ENCODE results near the gene TPST2. TPM values are rescaled to one million over a fixed set of nuclear protein-coding genes. Genes with fewer than 3 reads are reported as not detected.

The TPST2 gene
- total and polyA plus RNA-seq, 2 donors (not counting 3 experiments of a cell fraction or from before 2014, with no cell fraction given) = 49.4 to 121 TPM

GRCh38 chr22:26474682-26475081 lies 115.2 kb downstream of the TPST2 start:
- Histone ChIP-seq H3K79me2 (ENCODE audit: control insufficient read depth, insufficient read depth, low read length) (peaks cover 5% of the 10 kb centered on the region), H3K36me3 (ENCODE audit: control insufficient read depth in 2 of 2, extremely low read depth in 1 of 2, insufficient read depth in 2 of 2, low read length in 2 of 2) (peaks cover 10 to 27% of the 10 kb centered on the region in 2 experiments), H3K4me2 (ENCODE audit: insufficient read depth, low read length) (no peak overlapping the region), H2AFZ (ENCODE audit: low read depth, low read length) (no peak overlapping the region), H3K27me3 (ENCODE audit: control insufficient read depth in 2 of 2, insufficient read depth in 2 of 2, low read length in 2 of 2) (no peaks in the 10 kb centered on the region), H3K9me1 (replicated peaks; ENCODE audit: control insufficient read depth, extremely low read depth, insufficient read depth, low read length) (no peaks in the 10 kb centered on the region), H3K9ac (replicated peaks; ENCODE audit: extremely low read depth, insufficient read depth, low read length) (no peak overlapping the region), H3K4me3 (replicated peaks in 1 of 3; ENCODE audit: insufficient read depth in 1 of 3, low read depth in 1 of 3, low read length in 3 of 3) (no peak overlapping the region), H4K20me1 (replicated peaks; ENCODE audit: control insufficient read depth, extremely low read depth, insufficient read depth, low read length) (no peaks in the 10 kb centered on the region), H3K4me1 (ENCODE audit: control insufficient read depth, extremely low read depth, insufficient read depth, low read length) (peaks cover 30% of the 10 kb centered on the region), H3K9me3 (replicated peaks; ENCODE audit: control insufficient read depth, insufficient read depth, low read length) (no peaks in the 10 kb centered on the region), H3K27ac (ENCODE audit: insufficient read depth, low read depth, low read length) (no peak overlapping the region)
- TF ChIP-seq FOS (IDR thresholded peaks at IDR 0.05; ENCODE audit: borderline replicate concordance, insufficient read depth, low read length) (peak; percentile 46), CTCF (IDR thresholded peaks at IDR 0.05; ENCODE audit: extremely low read depth in 1 of 2, insufficient read depth in 1 of 2, low read depth in 1 of 2, low read length in 2 of 2) (no peak)
- dilution Hi-C loops (cut with MboI; ENCODE audit: extremely low pct_ligation_motif_present, low sequenced_read_pairs) (no loop called here), intact Hi-C loops (cut with micrococcal nuclease) (no loop called here)
- ChIA-PET POLR2A (no interaction called here), CTCF (interaction anchor here (1.5 kb wide), 1 partner anchor 37 kb away, joined by 3 read pairs; no protein-coding TSS in a partner anchor)
- DNase-seq (ENCODE audit: low read depth, low spot score) (peak; percentile 8), FAIRE-seq (peak; percentile 74)
- BruUV-seq (replicated peaks) = no TSS peak

MicroRNAs within 50 kb of the gene (microRNA counts, 767-probe panel; counts per million panel counts)
- microRNA hsa-miR-548j = 723 counts per million, percentile 96 among the panel's probes with 10 or more counts

Small RNA genes within 50 kb of the gene (microRNA-seq; reads per million reads assigned to microRNA genes)
- gene MIR548J (ENCODE audit: borderline number of aligned reads, borderline replicate concordance) = 11.1 reads per million, percentile 27 among the genes with 10 or more reads in this experiment

Small RNA genes within 50 kb of the gene (small RNA-seq; reads per million reads assigned to genes)
- gene MIR548J (ENCODE audit: insufficient read depth, insufficient read length, low read depth, low replicate concordance) = not detected

Other genes starting within 250 kb of the TPST2 start
- 5.5 and 7.8 TPM in 2 replicates for gene ASPHD2, start 160.9 kb downstream of the TPST2 start, total RNA-seq
- gene ASPHD2, start 160.9 kb downstream of the TPST2 start, polyA plus RNA-seq = 4.8 and 5.3 TPM in 2 replicates
- gene HPS4, start 106.3 kb downstream of the TPST2 start, total RNA-seq = 29.7 and 34.9 TPM in 2 replicates
- gene HPS4, start 106.3 kb downstream of the TPST2 start, polyA plus RNA-seq = 25.8 and 28.4 TPM in 2 replicates
- 24.2 and 28.5 TPM in 2 replicates for gene SRRD, start 106.3 kb downstream of the TPST2 start, total RNA-seq
- gene SRRD, start 106.3 kb downstream of the TPST2 start, polyA plus RNA-seq = 21.4 and 23.4 TPM in 2 replicates
- 49.8 and 54.9 TPM in 2 replicates for gene TFIP11, start 77.7 kb downstream of the TPST2 start, total RNA-seq
- 33.5 and 35.7 TPM in 2 replicates for gene TFIP11, start 77.7 kb downstream of the TPST2 start, polyA plus RNA-seq
- not detected in 2 replicates for gene CRYBB1, start 27.9 kb upstream of the TPST2 start, total RNA-seq
- not detected in 2 replicates for gene CRYBB1, start 27.9 kb upstream of the TPST2 start, polyA plus RNA-seq
- gene CRYBA4, start 31.8 kb upstream of the TPST2 start, total RNA-seq = not detected in 2 replicates
- gene CRYBA4, start 31.8 kb upstream of the TPST2 start, polyA plus RNA-seq = not detected in 2 replicates
- 0.53 and 0.80 TPM in 2 replicates for gene MIAT, start 67.5 kb upstream of the TPST2 start, total RNA-seq
- 0.03 and 0.05 TPM in 2 replicates for gene MIAT, start 67.5 kb upstream of the TPST2 start, polyA plus RNA-seq